WI38 (cell line): ENCODE measurements around the gene NMRAL1.

Source experiments
- H3K4me3 ChIP-seq: 2 replicates; pipeline ENCODE4 v1.5.1; 2011; ENCODE audit warnings: low read depth, mild to moderate bottlenecking, control low read depth, low read length
- CTCF ChIP-seq: IDR thresholded peaks from 2 replicates; pipeline ENCODE4 v1.5.1; 2012; ENCODE audit warnings: low read depth, mild to moderate bottlenecking, control low read depth, low read length

NMRAL1 gene

GRCh38 chr16:4426021-4426684 lies 48.3 kb downstream of the NMRAL1 start:
- TF ChIP-seq CTCF: no peak
- peak overlapping the region; percentile 84 for H3K4me3 ChIP-seq

- no peak for TF ChIP-seq CTCF
- peak within 1 kb of the TSS; percentile 84 for H3K4me3 ChIP-seq
Observed at GRCh38 chr16:4425378-4426020, 48.9 kb downstream of the NMRAL1 start, which contains the start of gene DNAJA3. Gene DNAJA3 (plus strand): TSS chr16:4425868. CDS start chr16:4425882, 14 bp downstream.

DNA sequence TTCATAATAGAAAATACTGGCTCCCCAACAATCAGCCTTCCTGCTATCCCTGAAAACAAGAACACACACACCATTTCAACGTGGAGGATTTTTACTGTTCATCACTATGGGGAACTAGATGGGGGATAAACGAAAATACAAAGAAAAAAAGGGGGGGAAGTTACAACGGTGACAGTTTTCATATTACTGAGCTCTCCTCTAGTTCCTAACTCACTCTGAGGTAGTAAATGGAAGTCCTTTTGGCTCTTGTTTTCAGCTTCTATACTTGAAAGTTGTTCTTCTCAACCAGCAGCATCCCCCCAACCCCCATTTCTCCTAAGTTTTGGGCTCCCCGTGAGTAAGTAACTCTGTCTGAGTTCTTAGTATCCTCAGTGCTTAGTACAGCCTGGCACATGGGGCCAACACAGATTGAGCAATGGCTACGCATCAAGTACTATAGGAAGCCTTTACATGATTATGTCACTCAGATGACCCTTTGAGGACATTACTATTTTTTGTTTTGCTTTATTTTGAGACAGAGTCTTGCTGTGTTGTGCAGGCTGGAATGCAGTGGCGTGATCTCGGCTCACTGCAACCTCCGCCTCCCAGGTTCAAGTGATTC lies 53.8 kb downstream of the NMRAL1 start:
- TF ChIP-seq CTCF: no peak
- no peak overlapping the region for H3K4me3 ChIP-seq

DNA sequence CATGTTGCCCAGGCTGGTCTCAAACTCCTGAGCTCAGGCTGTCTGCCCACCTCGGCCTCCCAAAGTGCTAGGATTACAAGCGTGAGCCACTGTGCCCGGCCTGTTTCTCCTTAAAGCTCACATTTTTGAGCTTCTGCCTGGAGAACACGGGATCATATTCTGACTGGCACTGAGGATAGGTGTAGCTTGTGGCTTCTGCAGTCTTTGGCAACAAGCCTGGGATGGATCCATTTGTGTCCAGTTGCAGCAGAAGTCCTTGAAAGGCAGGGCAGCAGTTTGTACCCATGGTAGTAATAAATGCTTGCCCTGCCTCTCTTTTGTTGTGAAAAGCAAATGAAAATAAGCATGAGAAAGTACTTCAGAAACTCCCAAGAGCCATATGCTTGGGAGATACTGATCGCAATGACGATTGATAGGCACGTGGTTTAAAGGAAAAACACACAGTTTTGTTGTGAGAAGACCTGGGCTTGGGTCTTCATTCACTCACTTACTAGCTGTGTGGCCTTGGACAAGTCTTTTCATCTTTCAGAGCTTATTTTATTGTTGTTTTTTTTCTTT lies 54.9 kb downstream of the NMRAL1 start:
- no peak for TF ChIP-seq CTCF
- H3K4me3 ChIP-seq: no peak overlapping the region

GRCh38 chr16:4416200-4417032 lies 58.0 kb downstream of the NMRAL1 start, which contains the start of gene CORO7:
Gene CORO7 (minus strand): TSS chr16:4416596. CDS start chr16:4416518, 78 bp downstream.
- no peak for TF ChIP-seq CTCF

GRCh38 chr16:4415538-4416199 lies 58.8 kb downstream of the NMRAL1 start:
- H3K4me3 ChIP-seq: peak overlapping the region; percentile 84
- no peak for TF ChIP-seq CTCF

More at GRCh38 chr16:4416200-4417032, 58.0 kb downstream of the NMRAL1 start, which contains the start of gene CORO7:
- peak within 1 kb of the TSS; percentile 84 for H3K4me3 ChIP-seq
